KOPT-K1 (cell line): ENCODE measurements around the gene SLC16A11.
"Not testable (repeated sequence)": the region's sequence is repeated elsewhere in the genome, so short reads cannot be mapped to it uniquely, and the experiment has no call there.

ENCODE experiments used
- H3K27ac ChIP-seq: fragments of 200-600 bp; sonication (generic); 2 replicates; pipeline ENCODE4 v1.5.1; 2016; ENCODE audit warnings: antibody characterized with exemption, mild to moderate bottlenecking, low read depth, low read length; ENCODE audit not compliant: poor library complexity, severe bottlenecking
- H3K36me3 ChIP-seq: fragments of 200-600 bp; sonication (generic); 2 replicates; pipeline ENCODE4 v1.5.1; 2017; ENCODE audit warnings: antibody characterized with exemption, mild to moderate bottlenecking, low read length, moderate library complexity; ENCODE audit not compliant: insufficient read depth
- H3K9me3 ChIP-seq: fragments of 200-600 bp; sonication (generic); 2 replicates; pipeline ENCODE4 v1.5.1; 2017; ENCODE audit warnings: antibody characterized with exemption, low read length, mild to moderate bottlenecking; ENCODE audit not compliant: insufficient read depth, poor library complexity, severe bottlenecking

SLC16A11 gene

DNA sequence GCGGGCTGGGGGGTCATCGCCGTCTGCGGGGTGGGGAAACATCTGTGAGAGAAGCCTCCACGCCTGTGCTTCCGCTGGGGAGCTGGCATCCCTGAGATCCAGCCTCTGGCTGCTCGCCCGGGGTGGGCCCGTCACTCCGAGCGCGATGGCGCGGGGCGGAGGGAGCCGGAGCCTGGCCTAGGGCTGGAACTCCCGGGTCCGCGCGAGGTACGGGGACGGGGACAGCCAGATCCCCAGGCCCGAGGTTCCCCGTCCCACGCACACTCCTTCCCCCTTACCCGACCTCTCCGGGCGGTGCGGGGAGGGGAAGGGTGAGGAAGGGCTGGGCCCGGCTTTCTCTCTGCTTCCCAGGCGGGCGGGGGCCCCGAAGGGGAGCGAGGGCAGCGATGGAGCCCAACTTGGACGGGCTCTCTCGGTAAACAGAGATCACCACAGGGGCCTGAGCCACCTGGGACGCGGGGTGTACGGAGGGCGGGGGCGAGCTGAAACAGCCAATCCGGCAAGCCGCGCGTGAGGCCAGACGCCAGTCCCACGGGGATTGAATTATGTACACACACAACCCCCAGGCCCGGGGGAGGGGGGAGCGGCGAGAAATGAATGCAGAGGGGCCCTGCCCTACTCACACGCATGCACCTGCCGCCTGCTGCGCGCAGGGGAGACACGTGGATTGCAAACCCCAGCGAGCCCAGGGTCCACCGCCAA is at the start of gene SLC16A11:
SLC16A11 (minus strand) TSS at position 596 of the 702 bp plus-strand sequence; CDS start at position 17, 579 bp downstream.
- Histone ChIP-seq H3K27ac (no peak within 1 kb of the TSS), H3K9me3 (no peaks in the 10 kb centered on the region), H3K36me3 (no peaks in the 10 kb centered on the region)

DNA sequence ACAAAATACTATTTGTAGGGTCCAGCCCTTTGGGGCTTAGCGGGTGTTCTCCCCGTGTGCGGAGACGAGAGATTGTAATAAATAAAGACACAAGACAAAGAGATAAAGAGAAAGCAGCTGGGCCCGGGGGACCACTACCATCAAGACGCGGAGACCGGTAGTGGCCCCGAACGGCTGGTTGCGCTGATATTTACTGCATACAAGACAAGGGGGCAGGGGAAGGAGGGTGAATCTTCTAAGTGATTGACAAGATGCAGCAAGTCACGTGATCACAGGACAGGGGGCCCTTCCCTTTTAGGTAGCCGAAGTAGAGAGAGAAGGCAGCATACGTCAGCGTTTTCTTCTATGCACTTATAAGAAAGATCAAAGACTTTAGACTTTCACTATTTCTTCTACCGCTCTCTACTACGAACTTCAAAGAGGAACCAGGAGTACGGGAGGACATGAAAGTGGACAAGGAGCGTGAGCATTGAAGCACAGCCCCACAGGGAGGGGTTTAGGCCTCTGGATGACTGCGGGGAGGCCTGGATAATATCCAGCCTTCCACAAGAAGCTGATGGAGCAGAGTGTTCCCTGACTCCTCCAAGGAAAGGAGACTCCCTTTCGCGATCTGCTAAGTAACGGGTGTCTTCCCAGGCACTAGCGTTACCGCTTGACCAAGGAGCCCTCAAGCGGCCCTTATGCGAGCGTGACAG is 47.6 kb upstream of the SLC16A11 start:
- H3K36me3 ChIP-seq, H3K9me3 ChIP-seq, H3K27ac ChIP-seq: not testable (repeated sequence)

DNA sequence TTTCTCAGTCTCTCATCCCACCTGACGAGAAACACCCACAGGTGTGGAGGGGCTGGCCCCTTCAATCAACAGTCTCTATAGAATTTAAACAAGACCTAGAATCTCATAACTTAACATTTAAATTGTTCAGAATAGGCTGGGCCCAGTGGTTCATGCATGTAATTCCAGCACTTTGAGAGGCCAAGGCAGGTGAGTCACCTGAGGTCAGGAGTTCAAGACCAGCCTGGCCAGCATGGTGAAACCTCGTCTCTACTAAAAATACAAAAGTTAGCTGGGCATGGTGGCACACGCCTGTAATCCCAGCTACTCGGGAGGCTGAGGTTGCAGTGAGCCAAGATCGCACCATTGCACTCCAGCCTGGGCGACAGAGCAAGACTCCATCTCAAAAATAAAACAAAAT is 45.7 kb upstream of the SLC16A11 start:
- not testable (repeated sequence) for H3K27ac ChIP-seq, H3K36me3 ChIP-seq, H3K9me3 ChIP-seq

DNA sequence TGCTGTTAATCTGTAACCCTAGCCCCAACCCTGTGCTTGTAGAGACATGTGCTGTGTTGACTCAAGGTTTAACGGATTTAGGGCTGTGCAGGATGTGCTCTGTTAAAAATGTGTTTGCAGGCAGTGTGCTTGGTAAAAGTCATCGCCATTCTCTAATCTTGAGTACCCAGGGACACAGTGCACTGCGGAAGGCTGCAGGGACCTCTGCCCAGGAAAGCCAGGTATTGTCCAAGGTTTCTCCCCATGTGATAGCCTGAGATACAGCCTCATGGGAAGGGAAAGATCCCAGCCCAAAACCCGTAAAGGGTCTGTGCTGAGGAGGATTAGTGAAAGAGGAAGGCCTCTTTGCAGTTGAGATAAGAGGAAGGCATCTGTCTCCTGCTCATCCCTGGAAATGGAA is 44.5 kb upstream of the SLC16A11 start:
- not testable (repeated sequence) for H3K27ac ChIP-seq, H3K36me3 ChIP-seq, H3K9me3 ChIP-seq

DNA sequence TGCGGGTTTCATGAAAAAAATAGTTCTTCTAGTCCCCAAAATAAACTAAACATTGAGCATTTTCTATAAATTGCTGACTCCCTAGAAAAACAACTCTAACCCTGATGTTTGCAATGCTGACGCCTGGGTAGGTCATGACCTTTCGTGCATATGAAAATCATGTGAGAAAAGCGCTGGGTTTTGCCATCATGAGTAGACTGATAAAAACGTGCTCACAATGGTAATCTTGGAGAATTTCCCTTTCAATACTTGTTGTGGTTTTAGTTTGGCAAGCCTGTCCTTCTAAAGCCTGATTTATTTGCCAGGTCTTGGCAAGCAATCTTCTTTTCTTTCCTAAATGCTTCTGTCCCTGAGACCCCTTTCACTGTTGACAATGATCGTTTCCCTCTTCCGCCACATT is 40.2 kb upstream of the SLC16A11 start:
- Histone ChIP-seq H3K9me3 (no peaks in the 10 kb centered on the region), H3K27ac (no peak overlapping the region), H3K36me3 (no peaks in the 10 kb centered on the region)

DNA sequence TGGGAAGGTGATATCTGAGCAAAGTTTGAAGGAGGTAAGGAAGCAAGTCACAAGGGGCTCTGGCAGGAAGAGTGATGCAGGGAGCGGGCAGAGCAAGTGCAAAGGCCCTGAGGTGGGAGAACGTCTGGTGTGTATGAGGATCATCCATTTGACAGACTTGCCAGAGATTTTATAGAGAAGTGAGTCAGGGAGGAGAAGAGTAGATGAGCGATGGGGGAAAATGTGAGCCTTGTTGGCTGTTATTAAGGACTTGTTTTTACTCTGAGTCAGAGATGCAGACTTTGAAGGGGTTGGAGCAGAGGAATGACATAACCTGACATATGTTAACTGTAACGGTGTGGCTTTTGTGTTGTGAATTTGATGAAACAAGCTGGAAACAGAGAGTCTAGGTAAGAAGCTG is 39.7 kb upstream of the SLC16A11 start:
- H3K36me3 ChIP-seq = no peaks in the 10 kb centered on the region
- no peak overlapping the region for H3K27ac ChIP-seq
- H3K9me3 ChIP-seq = no peaks in the 10 kb centered on the region

DNA sequence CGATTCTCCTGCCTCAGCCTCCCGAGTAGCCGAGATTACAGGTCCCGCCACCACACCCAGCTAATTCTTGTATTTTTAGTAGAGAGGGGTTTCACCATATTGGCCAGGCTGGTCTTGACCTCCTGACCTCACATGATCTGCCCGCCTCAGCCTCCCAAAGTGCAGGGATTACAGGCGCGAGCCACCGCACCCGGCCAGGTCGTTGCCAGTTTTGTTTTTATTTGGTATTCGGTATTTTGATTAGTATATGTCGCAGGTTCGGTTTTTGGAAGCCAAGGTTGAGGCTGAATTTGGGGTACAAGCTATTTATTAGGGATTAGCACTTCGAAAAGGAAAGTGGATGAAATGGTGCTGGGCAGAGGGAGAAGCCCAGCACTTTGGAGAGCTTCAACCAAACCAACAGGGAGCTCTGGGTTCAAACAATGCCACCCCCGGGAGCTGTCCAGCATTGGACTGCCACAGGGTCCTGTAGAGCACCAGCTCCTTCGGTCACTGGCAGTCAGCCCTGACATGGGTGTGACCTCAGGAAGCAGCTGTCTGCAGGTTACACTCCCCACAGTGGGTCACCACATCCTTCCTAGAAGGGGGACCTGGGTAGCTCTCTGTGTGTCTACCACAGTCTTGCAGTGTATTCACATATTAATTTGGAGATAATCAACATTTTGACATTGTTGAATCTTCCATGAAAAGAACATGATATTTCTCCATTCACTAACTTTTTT is 37.6 kb upstream of the SLC16A11 start:
- no peaks in the 10 kb centered on the region for H3K9me3 ChIP-seq
- H3K27ac ChIP-seq = no peak overlapping the region
- no peaks in the 10 kb centered on the region for H3K36me3 ChIP-seq

GRCh38 chr17:7080456-7081041 is 36.7 kb upstream of the SLC16A11 start:
- H3K27ac ChIP-seq = no peak overlapping the region
- no peaks in the 10 kb centered on the region for H3K9me3 ChIP-seq
- no peaks in the 10 kb centered on the region for H3K36me3 ChIP-seq

- no peak within 1 kb of the TSS for H3K27ac ChIP-seq
- no peaks in the 10 kb centered on the region for H3K36me3 ChIP-seq
- H3K9me3 ChIP-seq = no peaks in the 10 kb centered on the region
Measured at GRCh38 chr17:7079581-7080455, 35.9 kb upstream of the SLC16A11 start, which contains the start of gene CLEC10A. TSS of gene CLEC10A (minus strand) at chr17:7080251. CDS start at chr17:7078812, 1,439 bp downstream.

- no peaks in the 10 kb centered on the region for H3K36me3 ChIP-seq
- H3K9me3 ChIP-seq = no peaks in the 10 kb centered on the region
- no peak overlapping the region for H3K27ac ChIP-seq
Measured at GRCh38 chr17:7078711-7079110, 34.8 kb upstream of the SLC16A11 start.

GRCh38 chr17:7077911-7078546 is 34.1 kb upstream of the SLC16A11 start:
- H3K27ac ChIP-seq = no peak overlapping the region
- no peaks in the 10 kb centered on the region for H3K36me3 ChIP-seq
- H3K9me3 ChIP-seq = no peaks in the 10 kb centered on the region

GRCh38 chr17:7074931-7075330 is 31.0 kb upstream of the SLC16A11 start:
- H3K9me3 ChIP-seq = no peaks in the 10 kb centered on the region
- H3K27ac ChIP-seq = no peak overlapping the region
- no peaks in the 10 kb centered on the region for H3K36me3 ChIP-seq

- no peak overlapping the region for H3K27ac ChIP-seq
- H3K9me3 ChIP-seq = peaks cover 14% of the 10 kb centered on the region
- no peaks in the 10 kb centered on the region for H3K36me3 ChIP-seq
Measured at GRCh38 chr17:7072406-7072805, 28.5 kb upstream of the SLC16A11 start.

GRCh38 chr17:7070712-7071111 is 26.8 kb upstream of the SLC16A11 start:
- Histone ChIP-seq H3K27ac (no peak overlapping the region), H3K9me3 (peaks cover 14% of the 10 kb centered on the region), H3K36me3 (no peaks in the 10 kb centered on the region)
